Measurements from ENCODE around the gene LCE3A. TPM values are rescaled to one million over a fixed set of nuclear protein-coding genes. Genes with fewer than 3 reads are reported as not detected.

The LCE3A gene
- total RNA-seq, result not detected in 2 replicates

GRCh38 chr1:152622803-152623202 is at the start of gene LCE3A:
Gene LCE3A, minus strand, starts transcription at chr1:152623103. Its CDS starts 0 bp downstream, at chr1:152623103.

GRCh38 chr1:152663098-152663497 is 40.2 kb upstream of the LCE3A start, which contains the start of gene LCE2D:
Gene LCE2D, plus strand, starts transcription at chr1:152663380. Its CDS starts 726 bp downstream, at chr1:152664106.

GRCh38 chr1:152613511-152613910 is 9.4 kb downstream of the LCE3A start, which contains the start of gene LCE3B:
Gene LCE3B, plus strand, starts transcription at chr1:152613811. Its CDS starts 0 bp downstream, at chr1:152613811.

GRCh38 chr1:152599934-152600333 is 23.0 kb downstream of the LCE3A start, which contains the start of gene LCE3C:
Gene LCE3C, plus strand, starts transcription at chr1:152600234. Its CDS starts 498 bp downstream, at chr1:152600732.

GRCh38 chr1:152580433-152580832 is 42.5 kb downstream of the LCE3A start, which contains the start of gene LCE3D:
Gene LCE3D, minus strand, starts transcription at chr1:152580516. Its CDS starts 580 bp downstream, at chr1:152579936.

Other genes with a start within 250 kb of the LCE3A start
- gene CRNN, start 208.8 kb downstream of the LCE3A start, total RNA-seq, result 5.2 and 6.1 TPM in 2 replicates
- gene LCE5A, start 112.3 kb downstream of the LCE3A start, total RNA-seq, result not detected in 2 replicates
- 9.1 and 12.0 TPM in 2 replicates for gene CRCT1, start 108.6 kb downstream of the LCE3A start, total RNA-seq
- gene LCE3E, start 56.3 kb downstream of the LCE3A start, total RNA-seq, result 0.23 and 0.63 TPM in 2 replicates
- 0.60 TPM in 1 of 2 replicates, not detected in the other for gene LCE3D, start 42.6 kb downstream of the LCE3A start, total RNA-seq
- not detected in 2 replicates for gene LCE3C, start 22.9 kb downstream of the LCE3A start, total RNA-seq
- not detected in 2 replicates for gene LCE3B, start 9.3 kb downstream of the LCE3A start, total RNA-seq
- not detected in 2 replicates for gene LCE2D, start 40.3 kb upstream of the LCE3A start, total RNA-seq
- gene LCE2C, start 52.2 kb upstream of the LCE3A start, total RNA-seq, result not detected in 2 replicates
- gene LCE2B, start 63.0 kb upstream of the LCE3A start, total RNA-seq, result not detected in 2 replicates
- not detected in 2 replicates for gene LCE2A, start 75.2 kb upstream of the LCE3A start, total RNA-seq
- gene LCE4A, start 85.1 kb upstream of the LCE3A start, total RNA-seq, result not detected in 2 replicates
- not detected in 2 replicates for gene KPRP, start 134.9 kb upstream of the LCE3A start, total RNA-seq
- gene LCE1F, start 152.0 kb upstream of the LCE3A start, total RNA-seq, result not detected in 2 replicates
- 0.37 TPM in 1 of 2 replicates, not detected in the other for gene LCE1E, start 163.2 kb upstream of the LCE3A start, total RNA-seq
- not detected in 2 replicates for gene LCE1D, start 173.6 kb upstream of the LCE3A start, total RNA-seq
- gene LCE1C, start 183.5 kb upstream of the LCE3A start, total RNA-seq, result not detected in 2 replicates
- not detected in 2 replicates for gene LCE1B, start 188.9 kb upstream of the LCE3A start, total RNA-seq
- gene LCE1A, start 204.4 kb upstream of the LCE3A start, total RNA-seq, result not detected in 2 replicates
- gene LCE6A, start 219.8 kb upstream of the LCE3A start, total RNA-seq, result not detected in 2 replicates
- gene LCE7A, start 236.9 kb upstream of the LCE3A start, total RNA-seq, result not detected in 2 replicates

Measured in airway epithelial cell (primary cell).